Activated CD4-positive, alpha-beta T cell treated with anti-CD3 and anti-CD28 coated beads, Interleukin-2, amount 10 ng/mL, durations not matched to agents 7 days and 5 days (primary cell): ENCODE data around the gene RABL6. TPM values are rescaled to one million over a fixed set of nuclear protein-coding genes. Genes with fewer than 3 reads are reported as not detected.
"Not testable (repeated sequence)": the region's sequence is repeated elsewhere in the genome, so short reads cannot be mapped to it uniquely, and the experiment has no call there.

ENCODE experiments used
- CTCF ChIA-PET: fragments of 350-600 bp; sonication (Branson Sonifier 250); formaldehyde crosslinking; loops from one replicate; lab custom pipeline; 2021; ENCODE audit warnings: antibody characterized with exemption; lab: Charles Lee
- POLR2A ChIA-PET: fragments of 350-600 bp; sonication (Branson Sonifier 250); formaldehyde crosslinking; loops from one replicate; lab custom pipeline; 2021; ENCODE audit warnings: antibody characterized with exemption; lab: Charles Lee
- DNase-seq: peaks from one replicate; pipeline ENCODE4 v3.0.0-alpha.2; 2020
- H3K27ac Mint-ChIP-seq: one replicate; pipeline ENCODE4 v1.8.0; 2021; ENCODE audit warnings: mild to moderate bottlenecking, moderate library complexity, mixed read lengths
- H3K27me3 Mint-ChIP-seq: one replicate; pipeline ENCODE4 v1.8.0; 2021; ENCODE audit warnings: mixed read lengths
- H3K36me3 Mint-ChIP-seq: one replicate; pipeline ENCODE4 v1.8.0; 2021; ENCODE audit warnings: low read depth, mixed read lengths
- H3K4me1 Mint-ChIP-seq: one replicate; pipeline ENCODE4 v1.8.0; 2021; ENCODE audit warnings: mixed read lengths
- H3K4me3 Mint-ChIP-seq: one replicate; pipeline ENCODE4 v1.8.0; 2021; ENCODE audit warnings: mild to moderate bottlenecking, moderate library complexity, mixed read lengths
- H3K9me3 Mint-ChIP-seq: one replicate; pipeline ENCODE4 v1.8.0; 2021; ENCODE audit warnings: mixed read lengths
- total RNA-seq, 2 experiments: library from RNA; stranded (reverse); gene quantifications; one replicate each; pipeline ENCODE4 v1.2.3, GENCODE V29; 2021

Gene RABL6
- total RNA-seq, 2 experiments from 2014 or later, result 95.5 to 109 TPM

- Mint-ChIP-seq H3K9me3 (no peaks in the 10 kb centered on the region), H3K27me3 (no peaks in the 10 kb centered on the region), H3K36me3 (peaks cover 12% of the 10 kb centered on the region), H3K4me1 (no peaks in the 10 kb centered on the region), H3K27ac (no peak overlapping the region), H3K4me3 (no peak overlapping the region)
- ChIA-PET POLR2A (no interaction called here), CTCF (interaction anchor here (0.6 to 3.1 kb wide), 3 partner anchors 13 to 263 kb away, joined by 3 to 19 read pairs (median 5); partner anchors contain the start of gene AJM1)
- DNase-seq, result no peak
These were observed 21.7 kb downstream of the RABL6 start for GRCh38 chr9:136829412-136829811.

DNA sequence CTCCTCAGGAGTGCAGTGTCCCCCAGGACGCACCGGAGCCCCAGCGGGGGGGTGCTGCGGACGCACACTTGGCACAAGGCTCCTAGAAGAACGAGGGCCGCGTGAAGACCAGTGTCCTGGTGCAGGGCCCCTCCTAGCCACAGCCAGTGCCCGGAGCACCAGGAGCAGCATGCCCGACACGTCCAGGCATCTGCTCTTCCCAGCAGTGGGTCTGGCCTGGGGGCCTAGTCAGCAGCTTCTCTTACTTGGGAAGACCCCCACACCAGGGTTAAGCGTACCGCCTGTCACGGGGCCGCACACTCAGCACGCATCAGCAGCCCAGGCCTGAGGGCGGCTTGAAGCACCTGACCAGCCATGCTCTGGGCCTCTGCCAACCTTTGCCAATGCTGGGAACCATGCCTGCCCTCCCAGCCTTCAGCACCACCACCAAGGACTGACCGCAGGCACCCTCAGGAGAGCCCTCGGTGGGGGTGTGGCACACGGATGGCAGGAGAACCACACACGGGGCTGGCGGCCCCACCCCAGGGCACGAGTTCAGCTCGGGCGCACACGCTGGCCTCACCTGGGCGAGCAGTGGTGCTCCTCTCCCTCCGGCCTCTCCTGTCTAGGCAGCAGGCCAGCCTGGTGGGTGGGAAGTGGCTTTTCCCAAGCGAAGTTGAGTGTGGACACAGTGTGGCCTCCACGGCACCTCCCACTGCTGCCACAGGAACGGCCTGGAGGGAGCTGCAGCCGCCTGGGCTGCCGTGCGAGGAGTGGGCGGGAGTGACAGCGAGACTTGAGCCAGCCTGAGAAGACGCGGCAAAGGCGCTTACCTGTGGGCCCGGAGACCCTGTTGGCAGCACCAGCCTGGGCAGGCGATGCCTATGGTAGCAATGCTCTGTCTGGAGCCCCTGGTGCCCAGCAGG, 22.5 kb downstream of the RABL6 start:
- ChIA-PET POLR2A (no interaction called here), CTCF (interaction anchor here (3.1 kb wide), 1 partner anchor 12 kb away, joined by 19 read pairs; the partner anchor contains the start of gene AJM1)
- no peaks in the 10 kb centered on the region for H3K27me3 Mint-ChIP-seq
- no peaks in the 10 kb centered on the region for H3K9me3 Mint-ChIP-seq
- DNase-seq, result no peak
- no peak overlapping the region for H3K27ac Mint-ChIP-seq
- H3K4me1 Mint-ChIP-seq, result no peaks in the 10 kb centered on the region
- H3K36me3 Mint-ChIP-seq, result peaks cover 12% of the 10 kb centered on the region
- no peak overlapping the region for H3K4me3 Mint-ChIP-seq

DNA sequence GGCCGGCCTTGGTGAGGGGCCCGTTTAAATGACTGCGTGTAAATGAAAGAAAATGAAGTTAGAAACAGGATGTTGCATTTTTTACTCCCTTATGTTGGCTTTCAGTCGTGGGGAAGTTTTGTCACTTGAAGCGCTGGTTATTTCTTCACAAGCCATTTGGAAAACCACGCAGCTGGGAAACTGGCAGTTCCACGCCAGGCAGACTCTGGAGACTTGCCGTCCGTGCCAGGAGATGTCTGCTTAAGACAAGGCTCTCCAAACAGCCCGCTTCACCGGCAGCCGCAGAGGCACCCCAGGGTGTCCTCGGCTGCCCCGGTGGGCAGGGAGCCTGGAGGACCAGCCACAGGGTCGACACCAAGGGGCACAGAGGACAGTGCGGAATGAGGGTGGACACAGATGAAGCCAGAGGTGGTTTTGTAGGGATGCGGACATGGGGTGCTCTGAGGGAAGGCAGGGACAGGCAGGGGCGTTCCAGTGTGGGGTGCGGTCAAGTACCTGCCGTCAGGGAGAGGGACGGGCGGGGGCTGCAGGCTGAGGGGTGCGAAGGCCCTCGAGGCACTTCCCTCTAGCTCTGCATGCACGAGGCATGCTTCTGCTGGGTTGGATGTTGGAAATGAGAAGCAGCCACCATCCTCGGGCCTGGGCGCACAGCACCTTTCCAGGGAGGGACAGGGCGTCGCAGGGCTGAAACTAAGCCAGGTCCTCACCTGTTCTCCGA, 23.4 kb downstream of the RABL6 start:
- no peak overlapping the region for H3K27ac Mint-ChIP-seq
- POLR2A ChIA-PET, result no interaction called here
- CTCF ChIA-PET, result interaction anchor here (1.7 kb wide), 1 partner anchor 11 kb away, joined by 6 read pairs; the partner anchor contains the start of gene AJM1

DNA sequence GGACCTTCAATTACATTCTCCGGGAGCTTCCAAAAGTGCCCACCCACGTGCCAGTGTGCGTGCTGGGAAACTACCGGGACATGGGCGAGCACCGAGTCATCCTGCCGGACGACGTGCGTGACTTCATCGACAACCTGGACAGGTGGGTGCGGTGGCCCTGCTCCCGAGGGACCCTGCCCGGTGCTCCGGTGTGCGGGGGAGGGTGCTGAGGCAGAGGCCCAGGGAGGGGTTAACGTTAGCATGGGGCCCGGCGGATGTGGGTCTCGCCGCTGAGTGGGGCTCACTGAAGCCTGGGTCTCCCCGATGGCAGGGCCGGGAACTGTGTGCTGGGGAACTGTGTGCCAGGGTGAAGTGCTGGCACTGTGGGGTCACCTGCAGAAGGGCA, 24.0 kb downstream of the RABL6 start:
- Mint-ChIP-seq H3K27ac (no peak overlapping the region), H3K36me3 (peaks cover 8% of the 10 kb centered on the region), H3K27me3 (no peaks in the 10 kb centered on the region), H3K4me3 (no peak overlapping the region), H3K4me1 (no peaks in the 10 kb centered on the region), H3K9me3 (no peaks in the 10 kb centered on the region)
- no peak for DNase-seq
- POLR2A ChIA-PET, result no interaction called here
- CTCF ChIA-PET, result interaction anchor here (1.7 kb wide), 1 partner anchor 11 kb away, joined by 6 read pairs; the partner anchor contains the start of gene AJM1

More for the DNA sequence above, 23.4 kb downstream of the RABL6 start:
- H3K27me3 Mint-ChIP-seq, result no peaks in the 10 kb centered on the region
- DNase-seq, result no peak
- no peak overlapping the region for H3K4me3 Mint-ChIP-seq
- peaks cover 8% of the 10 kb centered on the region for H3K36me3 Mint-ChIP-seq
- no peaks in the 10 kb centered on the region for H3K4me1 Mint-ChIP-seq
- H3K9me3 Mint-ChIP-seq, result no peaks in the 10 kb centered on the region

DNA sequence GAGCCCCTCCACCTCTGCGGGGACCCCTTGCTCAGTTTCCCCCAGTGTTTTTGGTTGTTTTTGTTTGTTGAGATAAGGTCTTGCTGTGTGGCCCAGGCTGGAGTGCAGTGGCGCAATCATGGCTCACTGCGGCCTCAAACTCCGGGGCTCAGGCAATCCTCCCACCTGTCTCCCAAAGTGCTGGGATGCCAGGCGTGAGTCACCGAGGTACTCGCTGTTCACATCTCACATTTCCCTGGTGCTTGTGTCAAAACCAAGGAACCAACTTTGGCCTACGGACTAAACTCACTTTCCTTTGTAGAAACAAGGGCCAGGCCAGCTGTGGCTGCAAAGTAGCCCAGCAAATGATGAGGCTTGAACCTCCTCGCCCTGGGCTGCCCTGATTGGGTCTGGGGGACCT, 24.8 kb downstream of the RABL6 start:
- H3K36me3 Mint-ChIP-seq, result peaks cover 8% of the 10 kb centered on the region
- no peaks in the 10 kb centered on the region for H3K27me3 Mint-ChIP-seq
- H3K9me3 Mint-ChIP-seq, result no peaks in the 10 kb centered on the region
- ChIA-PET POLR2A (no interaction called here), CTCF (interaction anchor here (0.6 to 1.7 kb wide), 3 partner anchors 10 to 238 kb away, joined by 3 to 6 read pairs (median 3); partner anchors contain the start of genes AJM1 and SAPCD2)
- H3K4me1 Mint-ChIP-seq, result no peaks in the 10 kb centered on the region
- H3K4me3 Mint-ChIP-seq, result no peak overlapping the region
- no peak overlapping the region for H3K27ac Mint-ChIP-seq
- no peak for DNase-seq

DNA sequence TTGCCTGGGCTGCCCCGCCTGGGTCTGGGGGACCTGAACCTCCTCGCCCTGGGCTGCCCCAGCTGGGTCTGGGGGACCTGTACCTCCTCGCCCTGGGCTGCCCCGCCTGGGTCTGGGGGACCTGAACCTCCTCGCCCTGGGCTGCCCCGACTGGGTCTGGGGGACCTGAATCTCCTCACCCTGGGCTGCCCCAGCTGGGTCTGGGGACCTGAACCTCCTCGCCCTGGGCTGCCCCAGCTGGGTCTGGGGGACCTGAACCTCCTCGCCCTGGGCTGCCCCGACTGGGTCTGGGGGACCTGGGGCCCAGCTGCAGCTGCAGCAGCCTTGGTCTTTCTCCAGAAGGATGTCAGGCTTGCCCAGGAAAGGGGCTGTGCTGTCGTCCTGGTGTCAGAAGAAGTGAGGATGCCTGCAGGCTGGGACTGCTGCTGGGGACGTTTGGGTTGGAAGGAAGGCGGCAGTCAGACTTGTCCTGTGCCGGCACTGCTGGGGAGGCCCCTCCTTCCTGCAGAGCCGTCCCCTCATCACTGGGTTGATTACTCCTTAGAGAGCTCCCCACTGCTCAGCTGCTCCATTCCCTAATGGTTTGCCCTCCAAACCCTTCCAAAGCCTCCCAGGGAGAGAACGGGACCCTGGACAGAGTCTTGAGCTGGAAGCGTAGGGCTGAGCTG, 25.8 kb downstream of the RABL6 start:
- H3K36me3 Mint-ChIP-seq, DNase-seq, POLR2A ChIA-PET, H3K4me3 Mint-ChIP-seq, H3K27me3 Mint-ChIP-seq, H3K4me1 Mint-ChIP-seq, H3K9me3 Mint-ChIP-seq, H3K27ac Mint-ChIP-seq: not testable (repeated sequence)
- CTCF ChIA-PET, result interaction anchor here (0.6 to 1.0 kb wide), 3 partner anchors 9 to 237 kb away, joined by 3 read pairs; partner anchors contain the start of genes AJM1 and SAPCD2

DNA sequence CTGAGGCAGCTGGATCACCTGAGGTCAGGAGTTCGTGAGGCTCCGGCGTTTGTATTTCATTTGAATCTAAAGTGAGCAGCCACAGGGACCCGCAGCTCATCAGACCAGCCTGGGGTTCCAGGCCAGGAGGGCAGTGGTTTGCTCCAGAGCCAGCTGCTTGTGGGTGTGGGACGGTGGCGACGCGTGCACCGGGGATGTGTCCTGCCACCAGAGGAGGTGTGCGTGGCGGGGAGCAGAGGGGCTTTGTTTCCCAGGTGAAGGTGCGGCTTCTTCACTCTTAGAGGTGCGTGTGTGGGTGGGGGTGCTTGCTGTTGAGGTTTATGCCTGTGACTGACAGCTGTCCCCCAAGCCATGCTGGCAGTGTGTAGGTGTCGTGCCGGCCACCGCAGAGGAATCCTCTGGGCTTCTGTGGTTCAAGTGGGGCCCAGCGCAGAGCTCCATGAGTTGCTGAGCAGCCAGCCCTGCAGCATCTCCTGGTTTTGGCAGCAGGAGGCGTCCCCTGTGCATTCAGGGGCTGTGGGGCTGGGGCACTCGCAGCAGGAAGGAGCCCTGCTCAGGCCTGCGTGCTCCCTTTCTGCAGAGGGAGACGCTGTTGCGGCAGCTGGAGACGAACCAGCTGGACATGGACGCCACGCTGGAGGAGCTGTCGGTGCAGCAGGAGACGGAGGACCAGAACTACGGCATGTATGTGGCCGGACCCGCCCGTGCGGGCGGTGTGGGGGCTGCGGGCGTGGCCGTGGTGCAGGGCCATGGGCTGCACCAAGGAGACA, 27.6 kb downstream of the RABL6 start:
- H3K4me3 Mint-ChIP-seq, result no peak overlapping the region
- H3K4me1 Mint-ChIP-seq, result no peaks in the 10 kb centered on the region
- no peak overlapping the region for H3K27ac Mint-ChIP-seq
- peaks cover 11% of the 10 kb centered on the region for H3K36me3 Mint-ChIP-seq
- DNase-seq, result no peak
- POLR2A ChIA-PET, result interaction anchor here (0.7 kb wide), 1 partner anchor 16 kb away, joined by 3 read pairs; no protein-coding TSS in a partner anchor
- CTCF ChIA-PET, result interaction anchor here (1.0 to 1.5 kb wide), 2 partner anchors 12 to 15 kb away, joined by 3 to 4 read pairs; no protein-coding TSS in a partner anchor
- no peaks in the 10 kb centered on the region for H3K27me3 Mint-ChIP-seq
- no peaks in the 10 kb centered on the region for H3K9me3 Mint-ChIP-seq

GRCh38 chr9:136835932-136836904, 28.5 kb downstream of the RABL6 start:
- no peak overlapping the region for H3K4me3 Mint-ChIP-seq
- H3K36me3 Mint-ChIP-seq, result peaks cover 10% of the 10 kb centered on the region
- ChIA-PET CTCF (interaction anchor here (1.0 kb wide), 1 partner anchor 13 kb away, joined by 3 read pairs; no protein-coding TSS in a partner anchor), POLR2A (interaction anchor here (0.5 kb wide), 1 partner anchor 28 kb away, joined by 3 read pairs; no protein-coding TSS in a partner anchor)
- H3K27ac Mint-ChIP-seq, result no peak overlapping the region
- H3K27me3 Mint-ChIP-seq, result no peaks in the 10 kb centered on the region
- H3K4me1 Mint-ChIP-seq, result no peaks in the 10 kb centered on the region
- no peak for DNase-seq
- no peaks in the 10 kb centered on the region for H3K9me3 Mint-ChIP-seq

DNA sequence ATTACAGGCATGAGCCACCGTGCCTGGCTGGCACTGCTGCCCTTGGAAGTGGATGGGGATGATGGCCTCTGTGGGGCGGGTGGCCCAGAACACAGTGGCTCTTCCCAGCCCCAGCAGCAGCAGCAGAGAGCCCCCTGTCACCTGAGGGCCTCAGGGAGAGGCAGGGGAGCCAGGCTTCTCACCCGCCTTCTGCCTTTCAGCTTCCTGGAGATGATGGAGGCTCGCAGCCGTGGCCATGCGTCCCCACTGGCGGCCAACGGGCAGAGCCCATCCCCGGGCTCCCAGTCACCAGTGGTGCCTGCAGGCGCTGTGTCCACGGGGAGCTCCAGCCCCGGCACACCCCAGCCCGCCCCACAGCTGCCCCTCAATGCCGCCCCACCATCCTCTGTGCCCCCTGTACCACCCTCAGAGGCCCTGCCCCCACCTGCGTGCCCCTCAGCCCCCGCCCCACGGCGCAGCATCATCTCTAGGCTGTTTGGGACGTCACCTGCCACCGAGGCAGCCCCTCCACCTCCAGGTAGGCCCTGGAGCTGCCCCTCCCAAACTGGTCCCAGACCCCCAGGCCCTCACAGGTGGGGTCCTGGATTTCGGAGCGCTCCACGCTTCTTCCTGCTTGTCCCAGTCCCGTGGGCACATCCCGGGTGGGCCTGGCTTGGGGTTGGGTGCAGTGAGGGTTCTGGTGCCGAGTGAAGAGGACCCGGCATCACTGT, 29.6 kb downstream of the RABL6 start:
- Mint-ChIP-seq H3K9me3 (no peaks in the 10 kb centered on the region), H3K4me1 (peaks cover 4% of the 10 kb centered on the region), H3K4me3 (no peak overlapping the region), H3K27ac (no peak overlapping the region), H3K36me3 (peaks cover 7% of the 10 kb centered on the region), H3K27me3 (no peaks in the 10 kb centered on the region)
- DNase-seq, result no peak
- ChIA-PET CTCF (no interaction called here), POLR2A (no interaction called here)

GRCh38 chr9:136837856-136838277, 30.1 kb downstream of the RABL6 start:
- H3K27ac Mint-ChIP-seq, H3K36me3 Mint-ChIP-seq, H3K9me3 Mint-ChIP-seq, H3K4me3 Mint-ChIP-seq, POLR2A ChIA-PET, H3K4me1 Mint-ChIP-seq, H3K27me3 Mint-ChIP-seq, DNase-seq, CTCF ChIA-PET: not testable (repeated sequence)
